AG04450 (cell line): Measurements from ENCODE around the gene CREB3L4. TPM values are rescaled to one million over a fixed set of nuclear protein-coding genes. Genes with fewer than 3 reads are reported as not detected.

Experiments
- CTCF ChIA-PET: fragments of 300-600, 350-600 bp; formaldehyde crosslinking; extraction: SDS; loops from one replicate; lab custom pipeline; 2022; ENCODE audit warnings: antibody characterized with exemption, inconsistent platforms; lab: Charles Lee
- POLR2A ChIA-PET: fragments of 350-600 bp; formaldehyde crosslinking; extraction: SDS; loops from one replicate; lab custom pipeline; 2021; ENCODE audit warnings: antibody characterized with exemption, inconsistent platforms; lab: Yijun Ruan, JAX
- DNase-seq: peaks from one replicate; pipeline ENCODE4 v3.0.0-alpha.2; 2011; ENCODE audit warnings: low read depth, low spot score
- H3K27ac ChIP-seq: one replicate; pipeline ENCODE4 v1.5.1; 2012; ENCODE audit warnings: low read depth, low read length, control low read depth
- H3K27me3 ChIP-seq: one replicate; pipeline ENCODE4 v1.6.0; 2012; ENCODE audit warnings: low read length; ENCODE audit not compliant: control insufficient read depth, insufficient read depth
- H3K4me3 ChIP-seq: 2 replicates; pipeline ENCODE4 v1.5.1; 2011; ENCODE audit warnings: mild to moderate bottlenecking, low read depth, low read length, control low read depth
- H3K9me3 ChIP-seq: 2 replicates; pipeline ENCODE4 v1.5.1; 2012; ENCODE audit warnings: low read length; ENCODE audit not compliant: control insufficient read depth, insufficient read depth
- CTCF ChIP-seq: IDR thresholded peaks from 2 replicates; pipeline ENCODE4 v1.5.1; 2011; ENCODE audit warnings: low read depth, low read length, control low read depth, inconsistent platforms
- polyA plus RNA-seq: library from polyadenylated mRNA; depleted of rRNA; stranded (reverse); fragments of >200 nt; gene quantifications from 2 replicates; pipeline ENCODE4 v1.2.3, GENCODE V29; 2011

The CREB3L4 gene
- polyA plus RNA-seq, 1 experiment = 7.7 TPM

- peak within 1 kb of the TSS; percentile 78 for H3K27ac ChIP-seq
- H3K27me3 ChIP-seq = no peaks in the 10 kb centered on the region
- H3K4me3 ChIP-seq = peak within 1 kb of the TSS; percentile 92
- ChIA-PET CTCF (interaction anchor here (0.6 to 1.7 kb wide), 4 partner anchors 12 to 160 kb away, joined by 3 to 4 read pairs (median 3); partner anchors contain the start of gene DENND4B), POLR2A (interaction anchor here (0.5 to 2.1 kb wide), 11 partner anchors 9 to 393 kb away, joined by 3 to 19 read pairs (median 5); partner anchors contain the start of genes CREB3L4, DENND4B, JTB and RAB13)
- peak; percentile 95 for DNase-seq
- no peak for TF ChIP-seq CTCF
- H3K9me3 ChIP-seq = no peaks in the 10 kb centered on the region; the same call in 1 of the 2 replicates
Observed at GRCh38 chr1:153958111-153958960, 9.4 kb upstream of the CREB3L4 start, which contains the start of gene CRTC2. TSS of gene CRTC2 (minus strand) at chr1:153958612. CDS start at chr1:153958497, 115 bp downstream.

GRCh38 chr1:153958961-153959260, 8.8 kb upstream of the CREB3L4 start:
- H3K27ac ChIP-seq = no peak overlapping the region
- peak overlapping the region; percentile 37 for H3K4me3 ChIP-seq
- CTCF ChIA-PET = interaction anchor here (0.7 to 1.7 kb wide), 2 partner anchors 12 to 161 kb away, joined by 3 to 4 read pairs; no protein-coding TSS in a partner anchor
- no peak for TF ChIP-seq CTCF
- no peaks in the 10 kb centered on the region for H3K27me3 ChIP-seq
- POLR2A ChIA-PET = interaction anchor here (0.7 to 2.1 kb wide), 8 partner anchors 8 to 201 kb away, joined by 3 to 19 read pairs (median 10); partner anchors contain the start of genes CREB3L4, DENND4B, JTB and RAB13
- no peak for DNase-seq
- H3K9me3 ChIP-seq = no peaks in the 10 kb centered on the region; the same call in 1 of the 2 replicates

GRCh38 chr1:153959454-153959853, 8.2 kb upstream of the CREB3L4 start:
- H3K4me3 ChIP-seq = no peak overlapping the region
- no peak for DNase-seq
- H3K27me3 ChIP-seq = no peaks in the 10 kb centered on the region
- ChIA-PET CTCF (interaction anchor here (1.7 kb wide), 1 partner anchor 13 kb away, joined by 4 read pairs; no protein-coding TSS in a partner anchor), POLR2A (interaction anchor here (1.6 kb wide), 2 partner anchors 18 to 31 kb away, joined by 9 to 16 read pairs; partner anchors contain the start of genes JTB and RPS27)
- no peak overlapping the region for H3K27ac ChIP-seq
- no peak for TF ChIP-seq CTCF
- H3K9me3 ChIP-seq = no peaks in the 10 kb centered on the region; the same call in 1 of the 2 replicates

- POLR2A ChIA-PET = no interaction called here
- no peak for DNase-seq
- no peak for TF ChIP-seq CTCF
- H3K9me3 ChIP-seq = no peaks in the 10 kb centered on the region; the same call in 1 of the 2 replicates
- no peak overlapping the region for H3K27ac ChIP-seq
- H3K27me3 ChIP-seq = no peaks in the 10 kb centered on the region
- no peak overlapping the region for H3K4me3 ChIP-seq
- CTCF ChIA-PET = interaction anchor here (1.7 kb wide), 1 partner anchor 13 kb away, joined by 4 read pairs; no protein-coding TSS in a partner anchor
Observed at GRCh38 chr1:153960206-153960605, 7.5 kb upstream of the CREB3L4 start.
